Thyroid gland (tissue), 4 donors: ENCODE results near the gene SCN1B.

ENCODE experiments used
- CTCF ChIP-seq, 6 experiments: fragments of 200-600 bp in 3 of 6; fragments of 450-650 bp in 3 of 6; sonication (generic) in 3 of 6; IDR thresholded peaks; one replicate each; pipeline ENCODE4 v1.5.1; 2016 to 2019; ENCODE audit warnings: antibody characterized with exemption in 6 of 6, mild to moderate bottlenecking in 2 of 6, inconsistent platforms in 1 of 6, moderate library complexity in 1 of 6
- POLR2A ChIP-seq, 2 donors: fragments of 450-650 bp; IDR thresholded peaks; one replicate each; pipeline ENCODE4 v1.6.1; 2017; ENCODE audit warnings: antibody characterized with exemption in 2 of 2, mild to moderate bottlenecking in 2 of 2, moderate library complexity in 1 of 2

- TF ChIP-seq CTCF (IDR thresholded peaks at IDR 0.05) (no peak), POLR2A (IDR thresholded peaks at IDR 0.05) (no peak)
These were observed 19.1 kb upstream of the SCN1B start for GRCh38 chr19:35011091-35011689.
